Measurements from ENCODE around the gene PTGR1.
A peak's percentile ranks its signal among the peaks of the same experiment; 100 is the strongest.

PTGR1 gene

GRCh38 chr9:111601237-111602018, 2.0 kb upstream of the PTGR1 start:
- no peak for TF ChIP-seq CTCF (conservative IDR thresholded peaks at IDR 0.05; ENCODE audit: low read length)
- peak; percentile 38 for DNase-seq (ENCODE audit: low read depth)

GRCh38 chr9:111599955-111600343, 502 bp upstream of the PTGR1 start:
- DNase-seq (ENCODE audit: low read depth), result no peak
- peak overlapping the region; percentile 82 for H3K4me3 ChIP-seq (ENCODE audit: low read length)
- TF ChIP-seq CTCF (conservative IDR thresholded peaks at IDR 0.05; ENCODE audit: low read length), result no peak

More at GRCh38 chr9:111601237-111602018, 2.0 kb upstream of the PTGR1 start:
- no peak overlapping the region for H3K4me3 ChIP-seq (ENCODE audit: low read length)

GRCh38 chr9:111598733-111599091, 735 bp downstream of the PTGR1 start:
- H3K4me3 ChIP-seq (ENCODE audit: low read length), result peak overlapping the region; percentile 82
- TF ChIP-seq CTCF (conservative IDR thresholded peaks at IDR 0.05; ENCODE audit: low read length), result no peak
- peak; percentile 59 for DNase-seq (ENCODE audit: low read depth)

- peak; percentile 68 for TF ChIP-seq CTCF (conservative IDR thresholded peaks at IDR 0.05; ENCODE audit: low read length)
- peak; percentile 63 for DNase-seq (ENCODE audit: low read depth)
- H3K4me3 ChIP-seq (ENCODE audit: low read length), result peak overlapping the region; percentile 82
Measured at GRCh38 chr9:111597852-111598732, 1.4 kb downstream of the PTGR1 start.

- TF ChIP-seq CTCF (conservative IDR thresholded peaks at IDR 0.05; ENCODE audit: low read length), result no peak
- DNase-seq (ENCODE audit: low read depth), result peak; percentile 46
- no peak overlapping the region for H3K4me3 ChIP-seq (ENCODE audit: low read length)
Measured at GRCh38 chr9:111588846-111589245, 10.6 kb downstream of the PTGR1 start.

- TF ChIP-seq CTCF (conservative IDR thresholded peaks at IDR 0.05; ENCODE audit: low read length), result no peak
- no peak overlapping the region for H3K4me3 ChIP-seq (ENCODE audit: low read length)
- no peak for DNase-seq (ENCODE audit: low read depth)
Measured at GRCh38 chr9:111586378-111586777, 13.1 kb downstream of the PTGR1 start.

All from AG10803 (cell line).